ENCODE data around the gene ZEB1. TPM values are rescaled to one million over a fixed set of nuclear protein-coding genes. Genes with fewer than 3 reads are reported as not detected.

ZEB1 gene
- total and polyA plus RNA-seq, 2 donors, result 59.0 to 166 TPM

- no peak for DNase-seq (ENCODE audit: extremely low spot score)
- H3K36me3 ChIP-seq (ENCODE audit: insufficient read depth), result no peaks in the 10 kb centered on the region
Measured at GRCh38 chr10:31479752-31480151, 160.7 kb downstream of the ZEB1 start.

GRCh38 chr10:31483546-31483945 lies 164.5 kb downstream of the ZEB1 start:
- no peak for DNase-seq (ENCODE audit: extremely low spot score)
- H3K36me3 ChIP-seq (ENCODE audit: insufficient read depth), result no peaks in the 10 kb centered on the region
- H3K27ac ChIP-seq (ENCODE audit: low read depth), result no peak overlapping the region
- no peak overlapping the region for H3K4me3 ChIP-seq (ENCODE audit: low read depth, low read length)
- 76% methylated on average over 2 of the region's 2 CpGs for WGBS
- H3K4me1 ChIP-seq (ENCODE audit: insufficient read depth), result no peaks in the 10 kb centered on the region

More at GRCh38 chr10:31479752-31480151, 160.7 kb downstream of the ZEB1 start:
- H3K4me1 ChIP-seq (ENCODE audit: insufficient read depth), result no peaks in the 10 kb centered on the region
- no peak overlapping the region for H3K27ac ChIP-seq (ENCODE audit: low read depth)
- H3K4me3 ChIP-seq (ENCODE audit: low read depth, low read length), result no peak overlapping the region

GRCh38 chr10:31484431-31485135 lies 165.6 kb downstream of the ZEB1 start:
- Histone ChIP-seq H3K4me3 (ENCODE audit: low read depth, low read length) (no peak overlapping the region), H3K36me3 (ENCODE audit: insufficient read depth) (no peaks in the 10 kb centered on the region), H3K27ac (ENCODE audit: low read depth) (no peak overlapping the region), H3K4me1 (ENCODE audit: insufficient read depth) (no peaks in the 10 kb centered on the region)
- no peak for DNase-seq (ENCODE audit: extremely low spot score)
- WGBS, result 84% methylated on average over 4 of the region's 4 CpGs

- Histone ChIP-seq H3K27ac (ENCODE audit: low read depth) (no peak overlapping the region), H3K36me3 (ENCODE audit: insufficient read depth) (no peaks in the 10 kb centered on the region), H3K4me3 (ENCODE audit: low read depth, low read length) (no peak overlapping the region), H3K4me1 (ENCODE audit: insufficient read depth) (no peaks in the 10 kb centered on the region)
- DNase-seq (ENCODE audit: extremely low spot score), result no peak
- 99% methylated on average over 1 of the region's 1 CpG for WGBS
Measured at GRCh38 chr10:31490858-31491504, 172.0 kb downstream of the ZEB1 start.

- H3K36me3 ChIP-seq (ENCODE audit: insufficient read depth), result no peaks in the 10 kb centered on the region
- no peak overlapping the region for H3K4me3 ChIP-seq (ENCODE audit: low read depth, low read length)
- H3K27ac ChIP-seq (ENCODE audit: low read depth), result no peak overlapping the region
- H3K4me1 ChIP-seq (ENCODE audit: insufficient read depth), result no peaks in the 10 kb centered on the region
- no peak for DNase-seq (ENCODE audit: extremely low spot score)
- WGBS, result 91% methylated on average over 2 of the region's 2 CpGs
Measured at GRCh38 chr10:31507427-31507826, 188.4 kb downstream of the ZEB1 start.

- no peak overlapping the region for H3K4me3 ChIP-seq (ENCODE audit: low read depth, low read length)
- WGBS, result 99% methylated on average over 4 of the region's 4 CpGs
- H3K36me3 ChIP-seq (ENCODE audit: insufficient read depth), result no peaks in the 10 kb centered on the region
- H3K27ac ChIP-seq (ENCODE audit: low read depth), result no peak overlapping the region
- no peak for DNase-seq (ENCODE audit: extremely low spot score)
- no peaks in the 10 kb centered on the region for H3K4me1 ChIP-seq (ENCODE audit: insufficient read depth)
Measured at GRCh38 chr10:31508234-31508633, 189.2 kb downstream of the ZEB1 start.

- no peaks in the 10 kb centered on the region for H3K36me3 ChIP-seq (ENCODE audit: insufficient read depth)
- no peak overlapping the region for H3K27ac ChIP-seq (ENCODE audit: low read depth)
- WGBS, result over 99% methylated on average over 5 of the region's 5 CpGs
- H3K4me3 ChIP-seq (ENCODE audit: low read depth, low read length), result no peak overlapping the region
- DNase-seq (ENCODE audit: extremely low spot score), result no peak
- no peaks in the 10 kb centered on the region for H3K4me1 ChIP-seq (ENCODE audit: insufficient read depth)
Measured at GRCh38 chr10:31508882-31509281, 189.9 kb downstream of the ZEB1 start.

- H3K27ac ChIP-seq (ENCODE audit: low read depth), result no peak overlapping the region
- no peak for DNase-seq (ENCODE audit: extremely low spot score)
- no peaks in the 10 kb centered on the region for H3K36me3 ChIP-seq (ENCODE audit: insufficient read depth)
- H3K4me3 ChIP-seq (ENCODE audit: low read depth, low read length), result no peak overlapping the region
- H3K4me1 ChIP-seq (ENCODE audit: insufficient read depth), result no peaks in the 10 kb centered on the region
Measured at GRCh38 chr10:31509989-31510388, 191.0 kb downstream of the ZEB1 start.

- H3K36me3 ChIP-seq (ENCODE audit: insufficient read depth), result no peaks in the 10 kb centered on the region
- WGBS, result 59% methylated on average over 2 of the region's 2 CpGs
- H3K4me3 ChIP-seq (ENCODE audit: low read depth, low read length), result no peak overlapping the region
- DNase-seq (ENCODE audit: extremely low spot score), result no peak
- H3K4me1 ChIP-seq (ENCODE audit: insufficient read depth), result no peaks in the 10 kb centered on the region
- H3K27ac ChIP-seq (ENCODE audit: low read depth), result no peak overlapping the region
Measured at GRCh38 chr10:31515116-31515515, 196.1 kb downstream of the ZEB1 start.

- no peak overlapping the region for H3K27ac ChIP-seq (ENCODE audit: low read depth)
- H3K4me3 ChIP-seq (ENCODE audit: low read depth, low read length), result no peak overlapping the region
- no peak for DNase-seq (ENCODE audit: extremely low spot score)
- H3K36me3 ChIP-seq (ENCODE audit: insufficient read depth), result no peaks in the 10 kb centered on the region
- H3K4me1 ChIP-seq (ENCODE audit: insufficient read depth), result no peaks in the 10 kb centered on the region
Measured at GRCh38 chr10:31515819-31516402, 196.9 kb downstream of the ZEB1 start.

- Histone ChIP-seq H3K4me1 (ENCODE audit: insufficient read depth) (no peaks in the 10 kb centered on the region), H3K36me3 (ENCODE audit: insufficient read depth) (peaks cover 2% of the 10 kb centered on the region), H3K4me3 (ENCODE audit: low read depth, low read length) (no peak overlapping the region), H3K27ac (ENCODE audit: low read depth) (no peak overlapping the region)
- 97% methylated on average over 4 of the region's 4 CpGs for WGBS
- DNase-seq (ENCODE audit: extremely low spot score), result no peak
Measured at GRCh38 chr10:31520986-31521831, 202.2 kb downstream of the ZEB1 start.

GRCh38 chr10:31522820-31523219 lies 203.8 kb downstream of the ZEB1 start:
- DNase-seq (ENCODE audit: extremely low spot score), result no peak
- Histone ChIP-seq H3K4me3 (ENCODE audit: low read depth, low read length) (no peak overlapping the region), H3K27ac (ENCODE audit: low read depth) (no peak overlapping the region), H3K36me3 (ENCODE audit: insufficient read depth) (peaks cover 2% of the 10 kb centered on the region), H3K4me1 (ENCODE audit: insufficient read depth) (no peaks in the 10 kb centered on the region)
- WGBS, result 98% methylated on average over 4 of the region's 4 CpGs

- Histone ChIP-seq H3K27ac (ENCODE audit: low read depth) (no peak overlapping the region), H3K4me1 (ENCODE audit: insufficient read depth) (no peaks in the 10 kb centered on the region), H3K36me3 (ENCODE audit: insufficient read depth) (peaks cover 2% of the 10 kb centered on the region), H3K4me3 (ENCODE audit: low read depth, low read length) (no peak overlapping the region)
- WGBS, result 95% methylated on average over 4 of the region's 4 CpGs
- DNase-seq (ENCODE audit: extremely low spot score), result no peak
Measured at GRCh38 chr10:31524460-31524859, 205.4 kb downstream of the ZEB1 start.
